ENCODE results near the gene TMPRSS3.

The TMPRSS3 gene

GRCh38 chr21:42395905-42396651 lies at the start of gene TMPRSS3:
TMPRSS3 (minus strand) TSS chr21:42396052; CDS start chr21:42395417, 635 bp downstream.
- DNase-seq: no peak

- no peak for DNase-seq
These were observed 49.5 kb upstream of the TMPRSS3 start for GRCh38 chr21:42445311-42445710.

GRCh38 chr21:42444745-42445059 lies 48.9 kb upstream of the TMPRSS3 start:
- DNase-seq: no peak

GRCh38 chr21:42443876-42444744 lies 48.3 kb upstream of the TMPRSS3 start:
- no peak for DNase-seq

GRCh38 chr21:42443181-42443785 lies 47.4 kb upstream of the TMPRSS3 start:
- DNase-seq: no peak

- no peak for DNase-seq
These were observed 46.1 kb upstream of the TMPRSS3 start for GRCh38 chr21:42441963-42442362.

- no peak for DNase-seq
These were observed 44.4 kb upstream of the TMPRSS3 start for GRCh38 chr21:42440187-42440792.

- DNase-seq: no peak
These were observed 43.7 kb upstream of the TMPRSS3 start for GRCh38 chr21:42439284-42440186.

GRCh38 chr21:42438316-42439205 lies 42.7 kb upstream of the TMPRSS3 start:
- no peak for DNase-seq

GRCh38 chr21:42437786-42438185 lies 41.9 kb upstream of the TMPRSS3 start:
- no peak for DNase-seq

GRCh38 chr21:42436914-42437313 lies 41.1 kb upstream of the TMPRSS3 start:
- no peak for DNase-seq

GRCh38 chr21:42435833-42436232 lies 40.0 kb upstream of the TMPRSS3 start:
- no peak for DNase-seq

GRCh38 chr21:42435401-42435800 lies 39.5 kb upstream of the TMPRSS3 start:
- no peak for DNase-seq

GRCh38 chr21:42434884-42435283 lies 39.0 kb upstream of the TMPRSS3 start:
- no peak for DNase-seq

GRCh38 chr21:42433946-42434551 lies 38.2 kb upstream of the TMPRSS3 start:
- DNase-seq: peak in 1 of 2 donors; percentile 54

- DNase-seq: no peak
These were observed 36.8 kb upstream of the TMPRSS3 start for GRCh38 chr21:42432695-42433094.

- DNase-seq: no peak
These were observed 35.3 kb upstream of the TMPRSS3 start for GRCh38 chr21:42431196-42431595.

- no peak for DNase-seq
These were observed 34.7 kb upstream of the TMPRSS3 start for GRCh38 chr21:42430521-42430920.

GRCh38 chr21:42429856-42430255 lies 34.0 kb upstream of the TMPRSS3 start:
- DNase-seq: no peak

- DNase-seq: no peak
These were observed 33.2 kb upstream of the TMPRSS3 start for GRCh38 chr21:42429021-42429420.

All from inflammatory macrophage treated with lipopolysaccharide for 1 hour (primary cell).